ENCODE measurements around the gene CRKL. TPM values are rescaled to one million over a fixed set of nuclear protein-coding genes. Genes with fewer than 3 reads are reported as not detected.

The CRKL gene
- total and polyA plus RNA-seq, 2 of the 4 experiments (the other 2 are of a cell fraction) = 20.6 to 35.5 TPM

GRCh38 chr22:20996598-20997535 is 79.7 kb downstream of the CRKL start (continued):
- TF ChIP-seq FOS (IDR thresholded peaks at IDR 0.05; ENCODE audit: low read depth, low read length) = no peak
- no peak for TF ChIP-seq RFX5 (IDR thresholded peaks at IDR 0.05; ENCODE audit: low read depth, low read length)

GRCh38 chr22:20997536-20998257 is 80.5 kb downstream of the CRKL start:
- no peak overlapping the region for H2BK120ac ChIP-seq (ENCODE audit: low read depth, low read length)
- H2AK5ac ChIP-seq (ENCODE audit: low read depth, low read length) = no peak overlapping the region; the same call in 1 of the 2 replicates
- no peak overlapping the region for H3K23ac ChIP-seq (ENCODE audit: low read depth, low read length)
- no peak overlapping the region for H3K56ac ChIP-seq (ENCODE audit: extremely low read depth, insufficient read depth, low read length)
- no peak overlapping the region for H3K4me3 ChIP-seq (ENCODE audit: insufficient read depth, low read depth, low read length)
- TF ChIP-seq RAD21 (IDR thresholded peaks at IDR 0.05; ENCODE audit: low read length) = no peak
- TF ChIP-seq RCOR1 (IDR thresholded peaks at IDR 0.05; ENCODE audit: insufficient replicate concordance, low read length) = no peak
- no peak for TF ChIP-seq NFE2L2 (IDR thresholded peaks at IDR 0.05; ENCODE audit: low read depth, low read length)
- TF ChIP-seq FOS (IDR thresholded peaks at IDR 0.05; ENCODE audit: low read depth, low read length) = no peak
- H4K8ac ChIP-seq (ENCODE audit: low read depth in 2 of 2, low read length in 2 of 2) = no peak overlapping the region
- no peak for DNase-seq
- CTCF ChIA-PET = no interaction called here
- no peaks in the 10 kb centered on the region for H3K9me3 ChIP-seq (ENCODE audit: control insufficient read depth, insufficient read depth, low read length)
- H3K27me3 ChIP-seq (ENCODE audit: control insufficient read depth, insufficient read depth, low read length) = no peaks in the 10 kb centered on the region
- intact Hi-C loops (cut with micrococcal nuclease) = no loop called here
- H3K9me1 ChIP-seq (ENCODE audit: insufficient read depth, low read length) = 0 out of 2 replicates have a peak, but pooled peaks cover 4% of the 10 kb centered on the region
- peak overlapping the region; percentile 56 for H2AFZ ChIP-seq (replicated peaks; ENCODE audit: low read length, poor library complexity)
- POLR2A ChIA-PET (ENCODE audit: unreplicated experiment) = no interaction called here
- H3K18ac ChIP-seq (ENCODE audit: low read depth, low read length) = no peak overlapping the region
- no peak overlapping the region for H2BK20ac ChIP-seq (ENCODE audit: low read depth, low read length)
- no peak overlapping the region for H3K14ac ChIP-seq (replicated peaks; ENCODE audit: low read depth, low read length)
- peaks cover 51% of the 10 kb centered on the region for H3K36me3 ChIP-seq (ENCODE audit: control insufficient read depth, insufficient read depth, low read length)
- peaks cover 9% of the 10 kb centered on the region; the same call in 1 of the 2 replicates for H4K20me1 ChIP-seq (ENCODE audit: insufficient read depth, low read length)
- peak overlapping the region; percentile 37 for H2AK9ac ChIP-seq (replicated peaks; ENCODE audit: low read depth, low read length, poor library complexity)
- no CpG with 5 or more reads among the region's 13 CpGs for WGBS, 2 experiments (ENCODE audit: extremely low coverage in 2 of 2, insufficient read length in 1 of 2)
- H2BK5ac ChIP-seq (ENCODE audit: low read depth, low read length, poor library complexity, severe bottlenecking) = no peak overlapping the region
- H3K9ac ChIP-seq (ENCODE audit: low read depth, low read length) = no peak overlapping the region
- no TSS peak for BruUV-seq (replicated peaks)
- no peak overlapping the region for H4K5ac ChIP-seq (ENCODE audit: low read depth, low read length)
- peaks cover 10 to 36% of the 10 kb centered on the region in 2 experiments; a peak in 3 of 4 replicates for H3K79me1 ChIP-seq (ENCODE audit: low read depth in 1 of 2, low read length in 2 of 2)
- H3K4ac ChIP-seq (ENCODE audit: low read depth, low read length) = no peak overlapping the region
- ATAC-seq (ENCODE audit: low read depth) = no peak
- in situ Hi-C loops (cut with MboI; ENCODE audit: low sequenced_read_pairs) = no loop called here
- H3K4me1 ChIP-seq (ENCODE audit: control insufficient read depth, insufficient read depth, low read length) = peaks cover 11% of the 10 kb centered on the region
- dilution Hi-C loops (cut with HindIII; ENCODE audit: low sequenced_read_pairs, unreplicated experiment) = no loop called here
- no peak overlapping the region for H2BK15ac ChIP-seq (ENCODE audit: low read depth, low read length)
- H3K4me2 ChIP-seq (ENCODE audit: low read depth, low read length) = no peak overlapping the region
- H4K91ac ChIP-seq (ENCODE audit: insufficient read depth, low read depth, low read length) = no peak overlapping the region
- no peak overlapping the region for H3K27ac ChIP-seq (ENCODE audit: insufficient read depth, low read length)

Measured in IMR-90 (cell line).